T-helper 1 cell treated with Interleukin-12 subunit alpha and Interleukin-12 subunit beta and Interleukin-4 antibody, amounts not matched to agents 30 μg/mL and 1 μg/mL, for 36 hours (primary cell): ENCODE measurements around the gene ATP2B2.

ENCODE experiments used
- H3K27ac Mint-ChIP-seq: one replicate; pipeline ENCODE4 v1.8.0; 2021; ENCODE audit warnings: mild to moderate bottlenecking, mixed read lengths
- H3K27me3 Mint-ChIP-seq: one replicate; pipeline ENCODE4 v1.8.0; 2021; ENCODE audit warnings: low read depth, mixed read lengths
- H3K36me3 Mint-ChIP-seq: one replicate; pipeline ENCODE4 v1.8.0; 2021; ENCODE audit warnings: low read depth, mixed read lengths
- H3K4me1 Mint-ChIP-seq: one replicate; pipeline ENCODE4 v1.8.0; 2021; ENCODE audit warnings: low read depth, mixed read lengths
- H3K4me3 Mint-ChIP-seq: one replicate; pipeline ENCODE4 v1.8.0; 2021; ENCODE audit warnings: mild to moderate bottlenecking, moderate library complexity, mixed read lengths
- H3K9me3 Mint-ChIP-seq: one replicate; pipeline ENCODE4 v1.8.0; 2021; ENCODE audit warnings: mixed read lengths

ATP2B2 gene

GRCh38 chr3:10505050-10505790 is at the start of gene ATP2B2:
TSS of gene ATP2B2 (minus strand) at chr3:10505586. CDS start at chr3:10449543, 56,043 bp downstream.
- H3K4me3 Mint-ChIP-seq: no peak within 1 kb of the TSS
- no peaks in the 10 kb centered on the region for H3K9me3 Mint-ChIP-seq
- H3K4me1 Mint-ChIP-seq: no peaks in the 10 kb centered on the region
- no peaks in the 10 kb centered on the region for H3K36me3 Mint-ChIP-seq
- H3K27ac Mint-ChIP-seq: no peak within 1 kb of the TSS
- H3K27me3 Mint-ChIP-seq: peaks cover 27% of the 10 kb centered on the region

- Mint-ChIP-seq H3K4me3 (no peak overlapping the region), H3K9me3 (no peaks in the 10 kb centered on the region), H3K4me1 (peaks cover 18% of the 10 kb centered on the region), H3K27me3 (peaks cover 3% of the 10 kb centered on the region), H3K36me3 (no peaks in the 10 kb centered on the region), H3K27ac (no peak overlapping the region)
Measured at GRCh38 chr3:10554746-10555145, 49.4 kb upstream of the ATP2B2 start.

DNA sequence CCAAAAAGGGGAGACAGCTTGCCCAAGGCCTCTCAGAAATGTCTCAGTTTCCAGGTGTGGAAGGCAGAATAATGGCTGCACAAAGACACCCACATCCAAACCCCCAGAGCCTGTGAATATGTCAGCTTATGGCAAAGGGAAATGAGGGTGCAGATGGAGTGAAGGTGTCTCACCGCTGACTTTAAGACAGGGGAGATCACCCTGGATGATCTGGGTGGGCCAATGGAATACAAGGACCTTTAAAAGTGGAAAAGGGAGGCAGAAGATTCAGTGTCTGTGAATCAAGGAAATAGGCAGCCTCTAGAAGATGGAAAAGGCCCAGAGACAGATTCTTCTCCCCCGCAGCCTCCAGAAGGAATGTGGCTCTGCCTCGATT is 48.8 kb upstream of the ATP2B2 start:
- H3K27me3 Mint-ChIP-seq: peaks cover 3% of the 10 kb centered on the region
- peaks cover 19% of the 10 kb centered on the region for H3K4me1 Mint-ChIP-seq
- no peaks in the 10 kb centered on the region for H3K9me3 Mint-ChIP-seq
- H3K36me3 Mint-ChIP-seq: no peaks in the 10 kb centered on the region
- H3K27ac Mint-ChIP-seq: no peak overlapping the region
- no peak overlapping the region for H3K4me3 Mint-ChIP-seq

DNA sequence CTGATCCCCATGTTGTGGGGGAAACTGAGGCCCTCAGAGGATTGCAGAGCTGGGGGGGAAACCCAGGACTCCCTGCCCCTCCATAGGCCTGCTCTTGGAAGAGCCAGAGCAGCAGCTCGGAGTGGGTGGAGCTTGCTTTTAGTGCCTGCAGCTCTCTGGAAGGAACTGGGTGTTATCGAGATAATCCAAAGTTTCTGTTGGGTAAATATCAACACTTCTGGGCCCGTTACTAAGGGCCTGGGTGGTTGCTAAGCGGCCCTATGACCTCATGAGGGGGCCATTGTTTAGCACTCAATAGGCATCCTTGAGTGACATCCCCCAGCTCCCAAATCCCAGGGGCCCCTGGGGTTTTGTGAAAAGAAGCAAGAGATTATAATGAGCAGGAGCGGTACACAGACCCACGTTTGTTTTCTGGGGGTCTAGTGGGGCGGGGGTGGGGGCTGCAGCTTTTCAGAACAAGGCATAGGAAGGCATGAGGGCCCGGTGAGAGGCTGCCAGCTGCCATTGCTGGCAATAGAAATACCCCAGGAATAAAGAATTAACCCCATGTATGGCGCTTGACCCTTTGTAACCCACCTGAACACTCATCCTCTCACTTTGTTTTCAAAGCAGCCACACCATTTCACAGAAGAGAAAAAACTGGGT is 48.3 kb upstream of the ATP2B2 start:
- peaks cover 22% of the 10 kb centered on the region for H3K4me1 Mint-ChIP-seq
- H3K4me3 Mint-ChIP-seq: no peak overlapping the region
- no peaks in the 10 kb centered on the region for H3K36me3 Mint-ChIP-seq
- H3K9me3 Mint-ChIP-seq: no peaks in the 10 kb centered on the region
- H3K27me3 Mint-ChIP-seq: peaks cover 3% of the 10 kb centered on the region
- H3K27ac Mint-ChIP-seq: no peak overlapping the region

DNA sequence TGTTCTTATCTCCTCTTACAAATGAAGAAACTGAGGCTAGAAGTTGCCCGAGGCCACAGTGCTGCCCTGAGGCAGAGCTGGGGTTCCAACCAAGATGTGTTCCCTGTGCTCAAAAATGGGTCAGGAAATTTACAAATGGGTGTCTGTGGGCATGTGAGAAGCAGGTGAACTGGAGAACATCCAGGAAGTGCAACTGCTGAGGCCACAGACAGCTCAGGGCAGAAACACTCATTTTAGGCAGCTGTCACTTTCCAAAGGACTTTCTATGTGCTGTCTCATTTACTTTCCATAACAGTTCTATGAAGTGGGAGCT is 47.2 kb upstream of the ATP2B2 start:
- peaks cover 24% of the 10 kb centered on the region for H3K4me1 Mint-ChIP-seq
- peak overlapping the region; percentile 79 for H3K27ac Mint-ChIP-seq
- H3K27me3 Mint-ChIP-seq: peaks cover under 1% of the 10 kb centered on the region
- peak overlapping the region; percentile 57 for H3K4me3 Mint-ChIP-seq
- H3K9me3 Mint-ChIP-seq: no peaks in the 10 kb centered on the region
- no peaks in the 10 kb centered on the region for H3K36me3 Mint-ChIP-seq

DNA sequence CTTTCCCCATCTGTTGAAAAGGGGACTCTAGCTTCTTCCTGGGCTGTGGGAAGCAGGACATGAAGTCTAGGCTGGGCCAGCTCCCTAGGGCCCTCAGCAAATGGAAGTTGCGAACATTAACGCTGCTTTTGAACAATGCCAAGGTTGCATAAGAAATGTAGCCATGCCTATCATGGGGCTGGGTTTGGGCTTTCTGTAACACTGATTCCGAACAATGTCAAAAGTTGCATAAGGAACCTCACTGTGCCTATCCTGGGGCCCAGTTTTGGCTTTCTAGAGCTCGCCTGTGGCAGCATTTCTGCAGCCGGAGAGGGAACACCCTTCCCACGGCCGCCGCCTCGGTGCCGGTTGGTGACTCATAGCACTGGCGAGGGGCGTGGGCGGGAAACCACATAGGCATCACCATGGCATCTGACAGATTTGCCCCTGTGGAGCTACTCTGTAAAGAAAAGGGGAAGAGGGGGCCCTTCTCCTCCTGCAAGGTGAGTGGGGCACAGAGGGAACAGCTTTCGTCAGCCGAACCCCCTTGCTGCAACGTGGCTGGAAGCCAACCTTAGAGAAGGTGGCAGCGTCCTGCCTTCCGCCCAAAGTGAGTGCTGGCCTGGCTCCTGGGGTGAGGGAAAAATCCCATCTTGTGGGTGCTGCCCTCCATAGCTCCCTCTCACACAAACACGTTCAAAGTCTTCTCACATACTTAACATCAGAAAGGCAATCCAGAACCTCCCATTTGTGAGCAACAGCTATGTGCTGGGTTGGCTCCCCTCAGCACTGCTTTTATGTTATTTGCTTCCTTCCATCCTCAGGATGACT is 46.6 kb upstream of the ATP2B2 start:
- Mint-ChIP-seq H3K4me3 (peak overlapping the region; percentile 57), H3K36me3 (no peaks in the 10 kb centered on the region)

GRCh38 chr3:10551139-10551538 is 45.8 kb upstream of the ATP2B2 start:
- Mint-ChIP-seq H3K27ac (no peak overlapping the region), H3K4me3 (no peak overlapping the region), H3K9me3 (no peaks in the 10 kb centered on the region), H3K27me3 (no peaks in the 10 kb centered on the region), H3K4me1 (peaks cover 24% of the 10 kb centered on the region), H3K36me3 (no peaks in the 10 kb centered on the region)

More for the DNA sequence above, 46.6 kb upstream of the ATP2B2 start:
- Mint-ChIP-seq H3K27me3 (no peaks in the 10 kb centered on the region), H3K27ac (peak overlapping the region; percentile 79), H3K4me1 (peaks cover 24% of the 10 kb centered on the region), H3K9me3 (no peaks in the 10 kb centered on the region)

- peaks cover 24% of the 10 kb centered on the region for H3K4me1 Mint-ChIP-seq
- H3K9me3 Mint-ChIP-seq: no peaks in the 10 kb centered on the region
- no peak overlapping the region for H3K27ac Mint-ChIP-seq
- H3K36me3 Mint-ChIP-seq: no peaks in the 10 kb centered on the region
- no peak overlapping the region for H3K4me3 Mint-ChIP-seq
- no peaks in the 10 kb centered on the region for H3K27me3 Mint-ChIP-seq
Measured at GRCh38 chr3:10550705-10551104, 45.3 kb upstream of the ATP2B2 start.

- Mint-ChIP-seq H3K4me3 (no peak overlapping the region), H3K36me3 (no peaks in the 10 kb centered on the region), H3K27ac (no peak overlapping the region), H3K9me3 (no peaks in the 10 kb centered on the region), H3K4me1 (peaks cover 24% of the 10 kb centered on the region), H3K27me3 (no peaks in the 10 kb centered on the region)
Measured at GRCh38 chr3:10549617-10550230, 44.3 kb upstream of the ATP2B2 start.

- H3K4me3 Mint-ChIP-seq: no peak overlapping the region
- peaks cover 24% of the 10 kb centered on the region for H3K4me1 Mint-ChIP-seq
Measured at GRCh38 chr3:10548992-10549391, 43.6 kb upstream of the ATP2B2 start.

DNA sequence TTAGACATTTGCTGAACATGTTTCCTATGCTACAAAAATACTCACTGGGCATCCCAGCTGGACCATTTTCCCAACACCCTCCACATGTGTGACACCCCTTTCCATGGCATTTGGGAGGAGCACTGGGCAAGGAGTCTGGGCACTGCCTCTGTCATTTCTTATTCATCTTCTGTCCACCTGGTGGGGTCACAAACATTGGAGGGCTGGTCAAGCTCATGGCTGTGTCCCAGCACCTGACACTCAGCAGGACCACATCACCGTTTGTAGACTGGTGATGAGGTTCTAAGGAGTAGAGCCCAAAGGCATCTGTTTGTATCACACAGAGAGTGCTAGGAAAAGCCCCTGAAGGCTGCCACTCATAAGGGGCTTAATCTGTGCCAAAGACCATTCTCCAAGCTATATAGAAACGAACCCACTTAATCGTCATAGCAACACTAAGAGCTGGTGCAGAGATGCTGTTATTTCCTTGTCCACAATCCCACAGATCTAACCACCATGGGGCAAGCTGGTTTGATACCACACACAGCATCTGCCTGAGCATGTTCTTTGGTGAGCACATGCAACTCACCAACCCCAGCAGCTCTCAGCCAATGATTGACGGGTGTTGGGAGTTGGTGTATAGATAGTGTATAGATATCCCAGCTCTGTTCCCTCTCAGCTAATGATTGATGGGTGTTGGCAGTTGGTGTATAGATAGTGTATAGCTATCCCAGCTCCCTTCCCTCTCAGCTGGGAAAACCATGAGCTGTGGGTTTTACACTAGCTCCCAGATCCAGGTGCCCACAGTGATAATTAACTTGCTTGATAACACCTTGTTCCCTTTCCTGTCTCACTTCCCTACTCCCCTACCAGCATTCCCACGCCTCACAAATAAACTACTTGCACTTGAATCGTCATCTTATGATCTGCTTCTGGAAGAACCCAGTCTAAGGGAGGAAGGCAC is 42.7 kb upstream of the ATP2B2 start:
- Mint-ChIP-seq H3K4me1 (peaks cover 24% of the 10 kb centered on the region), H3K36me3 (no peaks in the 10 kb centered on the region), H3K27ac (no peak overlapping the region), H3K27me3 (peaks cover 2% of the 10 kb centered on the region), H3K4me3 (no peak overlapping the region), H3K9me3 (peaks cover 1% of the 10 kb centered on the region)

More at GRCh38 chr3:10548992-10549391, 43.6 kb upstream of the ATP2B2 start:
- Mint-ChIP-seq H3K27ac (no peak overlapping the region), H3K9me3 (no peaks in the 10 kb centered on the region), H3K36me3 (no peaks in the 10 kb centered on the region), H3K27me3 (no peaks in the 10 kb centered on the region)

- peaks cover 6% of the 10 kb centered on the region for H3K27me3 Mint-ChIP-seq
- peaks cover 19% of the 10 kb centered on the region for H3K4me1 Mint-ChIP-seq
- peaks cover 8% of the 10 kb centered on the region for H3K9me3 Mint-ChIP-seq
- no peak overlapping the region for H3K4me3 Mint-ChIP-seq
- no peak overlapping the region for H3K27ac Mint-ChIP-seq
- H3K36me3 Mint-ChIP-seq: no peaks in the 10 kb centered on the region
Measured at GRCh38 chr3:10547413-10547812, 42.0 kb upstream of the ATP2B2 start.

DNA sequence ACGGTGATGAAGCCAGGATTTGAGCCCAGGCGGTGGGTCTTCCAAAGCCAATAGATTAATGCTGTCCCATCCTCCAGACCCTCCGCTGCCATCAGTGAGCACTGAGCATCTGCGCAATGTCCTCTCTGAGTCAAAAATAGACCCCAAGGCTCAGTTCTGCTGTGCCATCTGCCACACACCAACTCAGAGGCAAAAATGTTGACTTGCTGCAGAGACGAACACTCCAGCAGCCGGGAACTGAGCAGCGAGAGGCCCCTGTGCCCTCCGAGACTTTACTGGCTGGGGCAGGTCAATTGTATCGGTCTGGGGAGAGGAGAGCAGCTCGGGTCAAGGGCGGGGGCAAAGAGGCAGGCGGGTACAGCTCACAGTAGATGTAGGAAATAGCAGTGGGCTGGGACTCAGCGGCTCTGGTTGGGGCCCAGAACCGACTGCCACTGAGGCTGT is 41.5 kb upstream of the ATP2B2 start:
- no peaks in the 10 kb centered on the region for H3K36me3 Mint-ChIP-seq
- peaks cover 6% of the 10 kb centered on the region for H3K27me3 Mint-ChIP-seq
- peaks cover 15% of the 10 kb centered on the region for H3K4me1 Mint-ChIP-seq
- no peak overlapping the region for H3K4me3 Mint-ChIP-seq
- H3K27ac Mint-ChIP-seq: no peak overlapping the region
- peaks cover 13% of the 10 kb centered on the region for H3K9me3 Mint-ChIP-seq
